ELF-1 (cell line): Measurements from ENCODE around the gene EIF2A.
"Not testable (repeated sequence)": the region's sequence is repeated elsewhere in the genome, so short reads cannot be mapped to it uniquely, and the experiment has no call there.

Source experiments
- DNase-seq: peaks from one replicate; pipeline ENCODE4 v3.0.0-alpha.2; 2016; ENCODE audit warnings: low read depth, low spot score

Gene EIF2A

GRCh38 chr3:150546226-150547044, at the start of gene EIF2A, which contains the start of gene SERP1:
Gene EIF2A, plus strand, starts transcription at chr3:150546787. Its CDS starts 16 bp downstream, at chr3:150546803.
Gene SERP1, minus strand, starts transcription at chr3:150546496. Its CDS starts 361 bp downstream, at chr3:150546135.
- DNase-seq = peak; percentile 99

GRCh38 chr3:150497956-150498355, 48.6 kb upstream of the EIF2A start:
- no peak for DNase-seq

- DNase-seq = not testable (repeated sequence)
These were observed 45.6 kb upstream of the EIF2A start for GRCh38 chr3:150500960-150501359.

GRCh38 chr3:150503402-150504099, 43.0 kb upstream of the EIF2A start:
- DNase-seq = no peak

GRCh38 chr3:150504483-150504882, 42.1 kb upstream of the EIF2A start:
- DNase-seq = no peak

GRCh38 chr3:150508401-150508800, 38.2 kb upstream of the EIF2A start:
- DNase-seq = no peak

- DNase-seq = no peak
These were observed 36.8 kb upstream of the EIF2A start for GRCh38 chr3:150509780-150510179.

GRCh38 chr3:150511122-150511821, 35.3 kb upstream of the EIF2A start:
- DNase-seq = no peak

GRCh38 chr3:150515210-150515609, 31.4 kb upstream of the EIF2A start:
- DNase-seq = no peak

- no peak for DNase-seq
These were observed 27.6 kb upstream of the EIF2A start for GRCh38 chr3:150519026-150519425.

GRCh38 chr3:150520408-150520807, 26.2 kb upstream of the EIF2A start:
- no peak for DNase-seq

- no peak for DNase-seq
These were observed 25.1 kb upstream of the EIF2A start for GRCh38 chr3:150521463-150521862.

GRCh38 chr3:150523538-150523937, 23.0 kb upstream of the EIF2A start:
- DNase-seq = no peak

- DNase-seq = no peak
These were observed 18.9 kb upstream of the EIF2A start for GRCh38 chr3:150527464-150528255.

GRCh38 chr3:150528354-150528797, 18.2 kb upstream of the EIF2A start:
- no peak for DNase-seq

GRCh38 chr3:150531775-150532174, 14.8 kb upstream of the EIF2A start:
- no peak for DNase-seq

GRCh38 chr3:150535204-150535603, 11.4 kb upstream of the EIF2A start:
- no peak for DNase-seq

- no peak for DNase-seq
These were observed 8.0 kb upstream of the EIF2A start for GRCh38 chr3:150538324-150539208.

- DNase-seq = no peak
These were observed 6.3 kb upstream of the EIF2A start for GRCh38 chr3:150540297-150540696.

- no peak for DNase-seq
These were observed 5.6 kb upstream of the EIF2A start for GRCh38 chr3:150540991-150541390.
